HT-29 (cell line): ENCODE results near the gene SIGLEC8. TPM values are rescaled to one million over a fixed set of nuclear protein-coding genes. Genes with fewer than 3 reads are reported as not detected.
"Not testable (repeated sequence)": the region's sequence is repeated elsewhere in the genome, so short reads cannot be mapped to it uniquely, and the experiment has no call there.

ENCODE experiments used
- DNase-seq: peaks from one replicate; pipeline ENCODE4 v3.0.0-alpha.2; 2015; ENCODE audit warnings: low spot score
- total RNA-seq: library from RNA; depleted of rRNA; stranded (reverse); fragments of >200 nt; shearing (Covaris generic); gene quantifications from 2 replicates; pipeline ENCODE4 v1.2.3, GENCODE V29; 2014

Gene SIGLEC8
- total RNA-seq, 1 experiment from 2014 or later: not detected

DNA sequence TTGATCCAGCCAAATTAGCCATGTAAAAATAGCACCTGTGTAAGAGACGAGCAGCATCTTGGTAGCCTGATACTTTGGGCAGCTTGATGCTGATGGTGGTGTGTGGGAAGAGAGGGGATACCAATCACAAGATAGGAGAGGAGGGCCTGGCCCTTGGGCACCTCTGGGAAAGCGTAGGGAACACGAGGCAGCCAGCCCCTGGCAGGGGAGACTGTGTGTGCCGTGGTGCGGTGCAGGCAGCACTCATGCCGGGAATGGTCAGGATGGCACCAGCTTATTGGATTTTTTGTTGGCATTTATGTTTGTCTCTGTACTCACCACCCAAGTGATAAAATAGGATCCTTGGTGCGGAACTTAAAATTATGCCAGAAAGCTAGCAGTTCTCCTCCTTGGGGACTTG is 10.2 kb downstream of the SIGLEC8 start:
- no peak for DNase-seq

DNA sequence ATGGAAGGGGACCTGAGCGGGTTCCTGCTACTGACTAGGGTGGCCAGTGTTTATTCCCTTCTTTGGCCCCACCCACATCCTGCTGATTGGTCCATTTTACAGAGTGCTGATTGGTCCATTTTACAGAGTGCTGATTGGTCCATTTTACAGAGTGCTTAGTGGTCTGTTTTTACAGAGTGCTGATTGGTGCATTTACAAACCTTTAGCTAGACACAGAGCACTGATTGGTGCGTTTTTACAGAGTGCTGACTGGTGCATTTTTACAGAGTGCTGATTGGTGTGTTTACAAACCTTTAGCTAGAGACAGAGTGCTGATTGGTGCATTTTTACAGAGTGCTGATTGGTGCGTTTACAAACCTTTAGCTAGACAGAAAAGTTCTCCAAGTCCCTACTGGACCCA is 10.7 kb downstream of the SIGLEC8 start:
- not testable (repeated sequence) for DNase-seq

DNA sequence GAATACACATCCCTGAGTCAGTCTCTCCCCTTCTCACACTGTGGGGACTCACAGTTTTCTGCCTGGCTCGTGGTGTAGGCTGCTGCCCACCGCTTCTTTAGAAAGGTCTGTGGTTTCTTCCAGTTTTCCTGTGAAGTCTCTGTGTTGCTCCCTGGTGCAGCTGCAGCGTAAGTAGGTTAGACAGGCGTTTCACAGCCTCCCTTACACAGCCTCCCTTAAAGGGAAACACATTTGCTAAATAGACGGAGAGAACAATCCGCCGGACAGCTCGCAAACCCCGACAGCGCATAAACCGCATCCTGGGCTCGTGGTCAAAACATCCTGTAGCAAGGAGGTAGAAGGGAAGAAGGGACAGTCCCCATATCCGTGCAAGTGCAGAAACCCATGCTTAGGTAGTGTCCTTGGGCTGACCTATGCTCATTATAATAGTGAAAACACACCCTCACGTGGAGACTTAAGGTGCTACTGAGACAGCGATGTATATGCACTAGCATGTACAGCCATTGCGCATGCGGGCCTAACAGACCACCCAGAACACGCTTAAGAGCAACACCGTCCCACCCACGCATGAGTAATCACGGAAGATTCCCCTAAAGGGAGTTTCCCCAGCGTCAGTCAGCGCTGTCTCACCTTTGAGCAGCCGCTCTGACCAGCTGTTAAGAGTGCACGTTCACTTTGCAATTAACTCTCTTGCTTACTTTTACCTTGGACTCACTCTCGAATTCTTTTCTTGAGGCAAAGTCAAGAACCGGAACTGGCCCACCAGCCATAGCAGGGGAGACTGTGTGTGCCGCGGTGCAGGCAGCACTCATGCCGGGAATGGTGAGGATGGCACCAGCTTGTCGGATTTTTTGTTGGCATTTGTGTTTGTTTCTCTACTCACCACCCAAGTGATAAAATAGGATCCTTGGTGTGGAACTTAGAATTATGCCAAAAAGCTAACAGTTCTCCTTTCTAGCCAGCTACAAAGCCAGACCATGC is 16.6 kb downstream of the SIGLEC8 start:
- peak; percentile 13 for DNase-seq

DNA sequence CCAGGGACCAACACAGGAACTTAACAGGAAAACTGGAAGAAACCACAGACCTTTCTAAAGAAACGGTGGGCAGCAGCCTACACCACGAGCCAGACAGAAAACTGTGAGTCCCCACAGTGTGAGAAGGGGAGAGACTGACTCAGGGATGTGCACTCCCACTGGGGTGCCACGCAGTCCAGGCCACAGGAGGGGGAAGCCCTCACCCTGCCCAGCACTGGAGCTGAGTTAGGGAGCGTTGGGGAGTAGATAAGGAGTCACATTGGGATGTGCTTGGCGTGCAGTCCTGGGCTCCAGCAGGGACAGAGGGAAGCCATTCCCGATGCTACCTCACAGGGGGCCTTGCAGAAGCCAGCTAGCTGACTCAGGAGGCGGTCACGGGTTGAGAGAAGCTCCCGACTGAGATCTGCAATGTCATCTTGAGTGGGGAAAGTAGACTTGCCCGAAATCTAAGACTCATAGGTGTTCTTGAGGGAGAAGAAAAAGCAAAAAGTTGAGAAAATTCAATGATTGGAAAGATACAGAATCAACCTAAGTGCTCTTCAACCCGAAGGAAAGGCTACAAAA is 17.3 kb downstream of the SIGLEC8 start:
- DNase-seq: no peak

DNA sequence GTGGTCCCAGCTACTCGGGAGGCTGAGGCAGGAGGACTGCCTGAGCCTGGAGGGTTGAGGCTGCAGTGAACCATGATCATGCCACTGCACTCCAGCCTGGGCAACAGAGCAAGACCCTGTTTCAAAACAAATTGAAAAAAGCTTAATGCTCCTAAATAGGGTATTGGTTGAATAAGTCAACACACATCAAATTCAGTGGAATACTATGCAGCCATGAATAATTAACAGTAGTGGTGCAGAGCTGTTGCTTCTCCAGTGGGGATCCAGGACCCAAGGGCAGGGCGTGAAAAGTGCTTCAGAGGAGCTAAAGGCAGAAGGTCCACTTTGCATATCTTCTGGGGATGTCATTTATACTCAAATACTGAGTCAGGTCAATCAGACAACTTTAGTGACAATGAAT is 18.2 kb downstream of the SIGLEC8 start:
- DNase-seq: no peak

DNA sequence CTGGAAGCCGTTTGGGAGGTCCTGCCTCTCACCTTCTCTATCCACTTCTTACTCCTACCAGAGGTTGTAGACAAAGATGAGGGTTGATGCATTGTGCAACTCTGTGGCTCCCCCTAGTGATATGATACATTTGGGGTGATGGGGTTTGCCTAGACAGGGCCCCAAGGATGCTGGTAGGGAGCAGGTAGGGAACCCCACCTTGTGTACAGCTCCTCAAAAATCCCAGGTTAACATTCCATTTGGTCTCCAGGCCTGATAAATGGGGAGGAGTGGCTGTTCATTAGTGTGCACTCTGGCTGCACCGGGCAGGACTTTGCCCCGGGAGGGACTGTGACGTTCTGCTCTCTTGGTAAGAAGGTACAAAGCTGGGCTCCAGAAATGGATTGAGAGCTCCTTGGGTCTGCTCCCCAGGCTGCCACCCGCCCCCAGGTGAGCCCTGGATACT is 19.2 kb downstream of the SIGLEC8 start:
- DNase-seq: peak; percentile 68

DNA sequence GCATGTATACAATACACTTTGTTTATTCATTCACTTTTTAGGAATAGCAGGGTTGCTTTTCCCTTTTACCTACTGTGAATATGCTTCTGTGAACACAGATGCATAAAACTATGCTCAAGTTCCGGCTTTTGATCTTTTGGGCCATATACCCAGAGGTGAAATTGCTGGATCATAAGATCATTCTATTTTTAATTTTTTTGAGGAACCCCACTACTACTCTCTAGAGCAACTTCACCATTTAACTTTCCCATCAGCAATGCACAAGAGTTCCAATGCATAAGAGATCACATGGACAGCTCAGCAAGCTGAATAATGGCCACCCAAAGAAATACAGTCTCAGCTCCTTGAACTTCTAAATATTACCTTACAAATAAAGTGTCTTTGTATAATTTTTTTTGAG is 23.8 kb downstream of the SIGLEC8 start:
- no peak for DNase-seq

DNA sequence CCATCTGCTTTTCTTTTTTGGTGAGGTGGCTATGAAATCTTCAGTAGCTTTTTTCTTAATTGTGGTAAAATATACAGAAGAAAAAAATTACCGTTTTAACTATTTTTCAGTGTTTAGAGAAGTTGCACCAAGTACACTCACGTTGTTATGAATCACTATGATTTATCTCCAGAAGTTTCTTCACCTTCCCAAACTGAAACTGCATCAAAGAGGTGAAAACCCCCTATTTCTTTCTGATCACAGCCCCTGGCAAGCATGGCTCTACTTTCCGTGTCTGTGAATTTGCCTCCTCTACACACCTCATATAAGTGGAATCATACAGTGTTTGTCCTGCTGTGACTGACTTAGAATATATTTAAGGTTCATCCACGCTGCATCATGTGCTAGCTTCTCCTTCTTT is 25.2 kb downstream of the SIGLEC8 start:
- DNase-seq: no peak

DNA sequence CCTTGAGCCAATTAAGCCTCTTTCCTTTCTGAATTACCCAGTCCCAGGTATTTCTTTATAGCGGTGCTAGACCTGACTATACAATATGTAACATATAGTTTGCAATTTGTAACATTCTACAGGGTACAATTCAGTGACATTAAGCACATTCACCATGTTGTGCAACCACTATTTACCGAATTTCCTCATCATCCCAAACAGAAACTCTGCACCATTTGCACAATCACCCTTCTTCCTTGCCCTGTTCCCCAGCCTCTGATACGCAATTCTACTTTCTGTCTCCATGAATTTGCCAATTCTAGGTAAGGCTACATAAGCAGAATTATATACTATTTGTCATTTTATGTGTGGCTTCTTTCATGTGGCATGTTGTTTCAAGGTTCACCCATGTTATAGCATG is 27.1 kb downstream of the SIGLEC8 start:
- no peak for DNase-seq

DNA sequence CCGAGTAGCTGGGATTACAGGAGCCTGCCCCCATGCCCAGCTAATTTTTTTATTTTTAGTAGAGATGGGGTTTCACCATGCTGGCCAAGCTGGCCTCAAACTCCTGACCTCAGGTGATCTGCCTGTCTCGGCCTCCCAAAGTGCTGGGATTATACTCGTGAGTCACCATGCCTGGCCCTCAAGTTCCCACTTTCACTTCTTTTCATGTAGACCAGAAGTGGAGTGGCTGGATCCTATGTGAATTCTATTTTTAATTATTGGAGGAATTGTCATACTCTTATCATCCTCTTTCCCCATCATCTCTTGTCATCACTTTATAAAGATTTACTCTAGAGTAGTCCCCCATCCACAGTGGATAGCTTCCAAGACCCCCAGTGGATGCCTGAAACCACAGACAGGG is 28.0 kb downstream of the SIGLEC8 start:
- DNase-seq: no peak

DNA sequence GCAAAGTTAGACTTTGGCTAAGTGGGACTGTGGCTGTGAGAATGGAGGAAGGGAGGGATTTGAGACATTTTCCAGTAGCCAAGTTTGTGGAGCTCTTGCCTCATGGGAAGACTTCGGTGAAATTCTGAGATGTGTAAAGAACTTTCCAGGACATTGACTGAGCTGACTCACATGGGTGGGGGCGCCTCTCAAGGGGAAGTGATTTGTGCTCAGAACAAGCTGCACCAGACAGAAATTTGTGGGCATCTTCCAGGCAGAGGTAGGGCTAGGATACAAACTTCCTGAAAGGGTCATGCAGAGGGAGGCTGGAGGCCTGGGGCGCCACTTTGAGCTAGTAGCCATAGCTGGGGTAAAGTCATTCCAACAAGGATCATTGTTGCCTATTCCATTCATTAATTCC is 31.1 kb downstream of the SIGLEC8 start:
- no peak for DNase-seq

DNA sequence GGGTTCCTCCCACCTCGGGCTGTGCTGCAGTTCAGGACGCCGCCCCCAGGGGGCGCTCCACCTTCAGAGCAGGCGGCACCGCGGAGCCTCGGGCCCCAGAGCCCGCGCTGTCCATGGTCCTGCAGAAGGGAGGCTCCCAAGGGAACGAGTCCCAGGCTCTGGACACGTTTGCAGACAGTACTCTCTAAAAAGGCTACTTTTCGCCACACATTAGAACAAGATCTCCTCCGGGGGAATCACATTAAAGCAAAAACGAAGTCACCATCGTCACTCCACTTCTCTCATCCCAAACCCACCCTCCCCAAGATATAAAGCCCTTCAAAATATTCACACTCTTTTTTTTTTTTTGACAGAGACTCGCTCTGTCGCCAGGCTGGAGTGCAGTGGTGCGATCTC is 36.2 kb downstream of the SIGLEC8 start:
- DNase-seq: peak; percentile 96

DNA sequence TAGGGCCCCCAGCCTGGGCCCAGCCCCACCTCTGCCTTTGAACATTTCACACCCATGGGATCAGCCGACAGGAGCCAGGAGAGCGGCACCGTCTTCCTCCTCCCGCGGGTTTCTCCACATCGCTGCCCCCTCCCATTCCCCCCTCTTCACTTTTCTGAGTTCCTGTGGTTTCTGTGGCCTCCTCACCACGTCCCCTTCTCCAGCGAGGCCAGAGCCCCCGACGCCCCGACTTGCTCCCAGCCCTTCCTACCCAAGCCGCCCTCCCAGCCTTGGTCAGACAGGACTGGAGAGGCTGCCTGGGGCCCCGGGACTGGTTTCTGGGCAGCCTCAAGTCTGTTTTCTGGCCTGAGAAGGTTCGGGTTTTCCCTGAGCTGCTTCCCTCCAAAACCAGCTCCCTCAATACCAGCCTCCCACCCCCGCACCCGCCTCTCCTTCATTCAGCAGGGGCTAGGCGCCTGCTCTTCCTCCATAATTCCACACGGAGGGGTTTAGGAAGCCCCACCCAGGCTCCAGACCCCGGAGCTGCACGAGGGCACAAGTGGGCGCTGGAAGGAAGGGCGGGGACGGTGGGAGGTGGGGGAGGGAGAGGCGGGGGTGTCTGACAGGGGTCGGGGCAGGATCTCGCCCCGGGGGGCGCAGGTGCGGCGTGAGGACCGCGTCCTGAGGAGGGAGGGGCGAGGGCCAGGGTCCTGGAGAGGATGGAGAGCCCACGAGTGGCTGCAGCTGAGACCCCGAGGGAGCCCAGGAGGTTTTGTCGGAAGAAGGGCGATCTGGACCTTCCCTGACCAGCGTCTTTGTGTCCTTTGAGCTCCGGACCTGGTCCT is 36.8 kb downstream of the SIGLEC8 start:
- DNase-seq: no peak

DNA sequence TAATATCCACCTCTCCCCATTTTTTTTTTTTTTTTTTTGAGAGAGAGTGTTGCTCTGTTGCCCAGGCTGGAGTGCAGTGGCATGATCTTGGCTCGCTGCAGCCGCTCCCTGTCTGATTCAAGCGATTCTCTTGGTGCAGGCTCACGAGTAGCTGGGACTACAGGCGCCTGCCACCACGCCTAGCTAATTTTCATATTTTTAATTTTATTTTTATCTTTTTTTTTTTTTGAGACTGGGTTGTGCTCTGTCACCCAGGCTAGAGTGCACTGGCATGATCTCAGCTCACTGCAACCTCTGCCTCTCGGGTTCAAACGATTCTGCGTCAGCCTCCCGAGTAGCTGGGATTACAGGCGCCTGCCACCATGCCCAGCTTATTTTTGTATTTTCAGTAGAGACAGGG is 37.7 kb downstream of the SIGLEC8 start:
- not testable (repeated sequence) for DNase-seq

DNA sequence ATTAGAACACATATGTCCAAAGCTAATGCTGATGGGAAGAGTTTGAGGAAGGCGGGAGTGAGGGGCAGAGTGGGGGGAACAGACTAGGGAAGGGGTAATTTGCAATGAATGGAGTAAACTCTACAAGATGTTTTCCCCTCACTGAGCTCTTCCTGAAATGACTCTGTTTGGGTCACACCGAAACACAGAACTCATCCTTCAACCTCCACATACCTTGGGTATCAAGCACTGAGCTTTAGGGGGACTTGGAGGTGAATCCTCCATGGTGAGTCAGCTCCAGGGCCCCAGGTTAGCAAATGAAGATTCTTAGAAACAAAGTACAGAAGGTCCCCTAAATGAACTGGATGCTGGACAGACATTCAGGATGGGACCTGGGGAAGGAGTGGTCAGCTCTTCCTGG is 39.5 kb downstream of the SIGLEC8 start:
- DNase-seq: no peak

DNA sequence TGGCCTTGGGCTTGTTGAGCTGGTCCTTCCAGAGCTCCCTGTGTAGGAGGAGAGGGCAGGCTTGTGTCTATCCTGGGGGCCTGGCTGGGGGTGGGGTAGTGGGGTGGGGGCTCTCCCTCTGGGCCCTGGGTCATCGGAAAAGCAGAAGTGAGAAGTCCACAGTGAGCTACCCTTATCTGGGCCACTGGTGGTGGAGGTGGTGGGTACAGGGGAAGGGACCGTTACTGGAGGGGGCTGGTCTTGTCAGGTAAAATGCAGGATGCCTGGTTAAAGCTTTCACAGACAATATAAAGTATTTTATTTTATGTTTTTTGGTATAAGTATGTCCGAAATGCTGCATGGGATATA is 40.5 kb downstream of the SIGLEC8 start:
- DNase-seq: no peak

DNA sequence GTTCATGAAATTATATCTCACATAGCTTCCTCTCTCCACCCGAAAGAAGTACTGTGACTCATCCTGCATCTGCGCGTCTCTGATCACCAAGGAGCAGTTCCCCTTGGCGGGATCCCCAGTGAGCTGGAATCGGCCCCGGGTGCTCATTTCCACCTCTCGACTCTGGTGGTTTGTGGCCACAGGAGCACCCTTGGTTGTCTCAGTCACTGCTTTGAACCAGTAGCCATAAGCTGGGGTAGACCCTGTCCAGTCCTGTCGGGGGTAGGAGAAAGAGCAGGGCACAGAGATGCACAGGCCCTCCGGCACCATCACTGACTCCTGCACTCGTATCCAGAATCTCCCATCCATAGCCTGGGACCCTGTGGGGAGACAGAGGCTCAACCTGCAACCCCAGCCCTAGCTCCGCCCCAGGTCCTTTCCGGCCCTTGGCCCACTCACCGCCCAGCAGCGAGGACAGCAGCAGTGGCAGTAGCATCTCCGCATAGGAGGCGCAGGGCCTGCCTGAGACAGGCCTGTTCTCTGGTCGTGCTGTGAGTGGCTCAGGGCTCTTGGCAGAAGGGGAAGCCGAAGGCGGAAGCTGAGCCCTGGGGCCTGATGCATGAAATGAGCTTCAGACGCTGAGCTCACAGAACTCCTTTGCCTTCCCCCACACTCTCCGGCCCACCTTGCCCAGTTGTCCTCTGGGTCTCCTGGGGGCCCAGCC is 41.0 kb downstream of the SIGLEC8 start, which contains the start of gene SIGLEC10:
SIGLEC10 (minus strand) TSS at position 536 of the 703 bp plus-strand sequence; CDS start at position 475, 61 bp downstream.
- no peak for DNase-seq

DNA sequence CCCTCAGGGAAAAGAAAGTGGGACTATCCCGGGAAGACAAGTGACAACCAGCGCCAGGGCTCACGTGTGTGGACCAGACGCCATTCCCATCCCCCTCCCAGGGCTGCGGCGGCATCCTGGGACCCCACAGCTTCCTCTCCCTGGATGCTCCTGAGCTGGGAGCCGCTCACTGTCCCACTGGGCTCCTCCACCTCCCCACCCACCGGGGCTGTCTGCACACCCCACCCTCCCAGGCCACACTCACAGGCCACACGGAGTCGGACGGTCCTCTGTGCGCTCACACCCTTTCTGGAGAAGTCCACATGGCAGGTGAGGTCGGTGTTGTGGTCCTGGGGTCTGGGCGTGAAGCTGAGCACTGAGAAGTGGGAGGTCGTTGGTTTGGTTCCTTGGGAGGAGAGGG is 41.8 kb downstream of the SIGLEC8 start:
- DNase-seq: not testable (repeated sequence)

DNA sequence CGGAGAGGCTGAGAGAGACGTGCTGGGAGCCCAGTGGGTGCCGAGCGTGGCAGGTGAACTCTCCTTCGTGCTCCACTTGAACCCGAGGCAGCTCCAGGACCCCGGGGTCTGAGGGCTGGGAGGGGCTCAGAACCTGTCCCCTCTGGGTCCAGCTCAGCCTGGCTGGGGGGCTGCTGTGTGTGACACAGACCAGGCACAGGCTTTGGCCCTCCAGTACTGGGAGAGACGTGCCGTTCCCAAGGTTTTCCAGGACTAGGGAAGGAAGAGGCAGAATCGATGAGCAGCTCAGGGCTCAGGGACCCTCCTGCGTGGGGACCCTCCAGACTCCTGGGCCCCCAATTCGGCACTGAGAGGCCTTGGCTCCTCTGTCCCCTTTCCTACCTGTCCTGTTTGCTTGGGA is 43.1 kb downstream of the SIGLEC8 start:
- no peak for DNase-seq

DNA sequence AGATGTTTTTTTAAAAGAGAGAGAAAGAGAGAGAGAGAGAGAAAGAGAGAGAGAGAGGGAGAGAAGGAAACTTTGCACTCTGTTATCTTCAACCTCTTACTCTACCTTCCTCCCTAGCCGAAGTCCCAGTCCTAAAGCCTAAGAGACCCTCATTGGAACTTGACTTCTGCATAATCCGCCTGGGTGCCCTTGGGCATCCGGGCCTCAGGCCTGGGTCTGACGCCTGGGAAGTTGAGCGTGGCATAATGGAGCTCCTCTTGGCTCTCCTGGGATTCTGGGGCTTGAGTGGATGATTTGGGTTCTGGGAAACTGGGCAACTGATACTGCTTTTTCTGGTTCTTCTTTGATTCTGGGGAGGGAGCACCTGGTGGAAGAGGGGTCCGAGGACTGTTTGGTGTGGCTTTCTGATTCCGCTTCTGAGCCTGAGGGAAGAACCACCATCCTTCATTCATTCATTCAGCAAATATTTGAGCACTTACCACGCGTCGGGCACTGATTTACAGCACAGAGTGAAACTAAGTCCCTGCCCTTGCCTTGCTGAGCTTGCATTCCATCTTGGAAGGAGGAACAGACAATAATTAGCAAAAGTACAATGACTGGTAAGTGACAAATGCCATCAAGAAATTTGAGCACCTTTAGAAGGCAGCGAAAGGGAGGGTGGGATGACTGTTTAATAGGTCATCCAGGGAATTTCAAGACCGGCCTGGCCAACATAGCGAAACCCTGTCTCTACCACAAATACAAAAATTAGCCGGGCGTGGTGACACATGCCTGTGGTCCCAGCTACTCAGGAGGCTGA is 47.1 kb downstream of the SIGLEC8 start:
- DNase-seq: no peak
